HG03378 (cell line): ENCODE results near the gene LRBA.
"Not testable (repeated sequence)": the region's sequence is repeated elsewhere in the genome, so short reads cannot be mapped to it uniquely, and the experiment has no call there.

Experiments
- ATAC-seq: cut with Tn5 transposase; IDR thresholded peaks from one replicate; pipeline ENCODE4 v1.9.1; 2021; ENCODE audit warnings: mild to moderate bottlenecking, moderate library complexity; ENCODE audit not compliant: unreplicated experiment

The LRBA gene

GRCh38 chr4:150525321-150525868 is 489.7 kb downstream of the LRBA start:
- no peak for ATAC-seq

GRCh38 chr4:150518559-150518958 is 496.5 kb downstream of the LRBA start:
- ATAC-seq = peak; percentile 71

DNA sequence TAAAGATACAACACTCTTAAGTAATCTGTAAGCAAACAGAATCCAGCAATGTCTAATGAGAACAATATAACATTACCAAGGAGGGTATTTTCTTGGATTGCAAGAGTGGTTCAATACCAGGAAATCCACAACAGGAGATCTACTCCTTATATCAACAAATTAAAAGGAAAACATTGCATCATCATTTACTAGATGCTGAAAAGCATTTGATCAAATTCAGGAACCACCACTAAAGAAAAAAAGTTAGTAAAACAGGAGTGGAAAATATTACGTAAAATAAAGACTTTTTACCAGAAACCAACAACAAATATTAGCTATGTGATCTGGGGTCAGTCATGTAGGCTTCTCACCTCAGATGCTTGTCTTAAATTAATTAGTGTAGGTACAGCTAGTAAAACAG is 499.9 kb downstream of the LRBA start:
- ATAC-seq = no peak

- ATAC-seq = no peak
These were observed 500.4 kb downstream of the LRBA start for GRCh38 chr4:150514709-150515108.

DNA sequence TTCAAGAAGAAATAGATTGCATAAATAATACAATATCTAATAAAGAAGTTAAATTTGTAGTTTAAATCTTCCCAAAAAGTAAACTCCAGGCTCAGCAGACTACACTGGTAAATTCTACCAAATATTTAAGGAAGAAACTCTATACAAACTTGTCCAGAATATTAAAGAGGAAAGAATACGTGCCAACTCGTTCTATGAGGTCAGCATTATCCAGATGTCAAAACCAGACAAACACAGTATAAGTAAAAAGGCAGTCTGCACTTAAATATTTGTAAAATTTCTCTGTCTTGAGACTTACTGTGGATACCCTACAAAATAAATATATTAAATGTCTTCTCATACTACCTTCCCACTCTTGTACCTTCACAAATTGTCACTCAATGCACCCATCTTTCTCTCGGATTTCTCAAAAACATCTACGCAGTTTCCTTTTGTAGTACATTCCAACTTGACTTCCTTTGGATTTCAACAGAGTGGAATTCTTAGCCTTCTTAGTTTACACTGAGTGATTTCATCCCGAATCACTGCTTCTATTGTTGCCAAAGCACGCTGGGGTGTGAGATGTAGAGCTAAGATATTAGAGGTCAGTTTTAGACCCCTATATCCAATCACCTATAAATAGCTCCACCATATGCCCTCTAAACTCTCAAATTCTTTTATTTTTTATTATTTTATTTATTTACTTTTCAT is 504.8 kb downstream of the LRBA start:
- ATAC-seq = no peak

DNA sequence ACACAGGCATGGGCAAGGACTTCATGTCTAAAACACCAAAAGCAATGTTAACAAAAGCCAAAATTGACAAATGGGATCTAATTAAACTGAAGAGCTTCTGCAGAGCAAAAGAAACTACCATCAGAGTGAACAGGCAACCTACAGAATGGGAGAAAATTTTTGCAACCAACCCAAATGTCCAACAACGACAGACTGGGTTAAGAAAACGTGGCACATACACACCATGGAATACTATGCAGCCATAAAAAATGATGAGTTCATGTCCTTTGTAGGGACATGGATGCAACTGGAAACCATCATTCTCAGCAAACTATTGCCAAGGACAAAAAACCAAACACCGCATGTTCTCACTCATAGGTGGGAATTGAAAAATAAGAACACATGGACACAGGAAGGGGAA is 507.4 kb downstream of the LRBA start:
- not testable (repeated sequence) for ATAC-seq

DNA sequence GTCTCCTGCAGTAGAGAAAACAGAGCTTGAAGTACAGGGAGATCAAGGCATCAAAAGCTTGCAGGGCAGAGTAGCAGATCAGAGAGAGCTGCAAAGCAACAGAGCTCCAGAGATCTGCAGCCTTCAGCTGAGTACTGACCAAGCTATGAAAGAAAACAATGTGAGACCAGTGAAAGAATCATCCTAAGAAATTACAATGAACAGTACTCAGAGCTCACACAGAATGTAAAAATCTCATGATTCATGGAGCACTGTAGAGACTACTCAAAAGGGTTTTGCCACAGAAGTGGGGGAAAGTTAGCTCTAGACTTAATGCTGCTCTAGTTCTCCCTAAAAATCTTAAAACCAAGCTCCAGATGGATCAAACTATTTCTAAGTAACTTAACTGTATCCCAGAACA is 513.1 kb downstream of the LRBA start:
- no peak for ATAC-seq

DNA sequence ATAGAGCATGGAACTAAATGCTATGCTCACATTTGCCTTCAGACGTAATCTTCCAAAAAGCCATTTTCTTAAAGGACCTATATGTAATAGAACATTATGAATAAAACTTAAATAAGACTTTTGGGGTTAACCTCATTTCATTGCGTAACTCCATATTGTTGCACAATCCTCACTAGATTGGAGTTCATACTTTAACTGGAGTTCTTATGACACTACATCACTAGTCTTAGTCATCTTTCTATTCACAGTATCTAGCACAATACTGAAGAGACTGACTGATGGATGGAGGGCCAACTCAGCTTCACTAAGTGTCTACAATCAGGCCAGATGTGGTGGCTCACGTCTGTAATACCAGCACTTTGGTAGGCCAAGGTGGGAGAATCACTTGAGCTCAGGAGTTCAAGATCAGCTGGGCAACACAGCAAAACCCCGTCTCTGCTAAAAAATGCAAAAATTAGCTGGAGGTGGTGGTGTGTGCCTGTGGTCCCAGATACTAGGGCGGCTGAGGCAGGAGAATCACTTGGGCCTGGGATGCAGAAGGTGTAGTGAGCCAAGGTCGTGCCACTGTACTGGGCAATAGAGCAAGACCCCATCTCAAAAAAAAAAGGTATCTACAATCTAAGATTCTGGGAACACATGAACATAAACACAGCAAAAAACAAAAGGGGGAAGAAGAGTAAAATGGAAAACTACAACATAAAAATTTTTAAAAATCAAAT is 513.9 kb downstream of the LRBA start:
- ATAC-seq = no peak

DNA sequence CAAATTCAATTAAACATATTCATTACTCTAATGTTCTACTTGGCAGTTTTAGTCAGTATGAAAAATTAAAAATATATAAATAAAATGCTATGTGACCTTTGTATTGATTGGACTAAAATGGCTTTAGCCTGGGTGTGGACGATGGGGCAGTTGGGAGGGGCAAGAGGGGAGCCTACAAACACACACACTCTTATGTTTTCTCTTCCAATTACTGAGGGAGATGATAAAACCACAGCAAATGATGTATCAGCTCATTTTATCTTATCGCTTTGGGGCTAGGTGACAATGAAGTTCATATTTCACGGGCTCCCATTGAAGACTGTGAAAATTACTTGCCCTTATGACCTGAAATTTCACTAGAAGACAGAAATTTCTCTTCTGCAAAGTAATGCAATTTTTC is 517.5 kb downstream of the LRBA start:
- no peak for ATAC-seq

- ATAC-seq = no peak
These were observed 519.5 kb downstream of the LRBA start for GRCh38 chr4:150495550-150495949.

DNA sequence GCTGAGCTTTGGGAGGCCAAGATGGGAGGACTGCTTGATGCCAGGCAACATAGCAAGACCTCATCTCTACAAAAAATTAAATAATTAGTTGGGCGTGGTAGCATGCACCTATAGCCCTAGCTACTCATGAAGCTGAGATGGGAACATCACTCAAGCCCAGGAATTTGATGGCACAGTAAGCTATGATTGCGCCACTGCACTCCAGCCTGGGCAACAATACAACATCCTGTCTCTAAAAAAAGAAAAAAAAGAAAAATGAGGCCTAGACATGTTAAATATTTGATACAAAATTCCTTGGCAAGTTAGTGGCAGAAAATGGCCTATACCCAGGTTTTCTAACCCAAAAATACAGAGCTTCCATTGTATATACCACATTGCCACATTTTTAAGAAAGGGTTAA is 521.2 kb downstream of the LRBA start:
- ATAC-seq = no peak

- no peak for ATAC-seq
These were observed 523.7 kb downstream of the LRBA start for GRCh38 chr4:150491132-150492049.

DNA sequence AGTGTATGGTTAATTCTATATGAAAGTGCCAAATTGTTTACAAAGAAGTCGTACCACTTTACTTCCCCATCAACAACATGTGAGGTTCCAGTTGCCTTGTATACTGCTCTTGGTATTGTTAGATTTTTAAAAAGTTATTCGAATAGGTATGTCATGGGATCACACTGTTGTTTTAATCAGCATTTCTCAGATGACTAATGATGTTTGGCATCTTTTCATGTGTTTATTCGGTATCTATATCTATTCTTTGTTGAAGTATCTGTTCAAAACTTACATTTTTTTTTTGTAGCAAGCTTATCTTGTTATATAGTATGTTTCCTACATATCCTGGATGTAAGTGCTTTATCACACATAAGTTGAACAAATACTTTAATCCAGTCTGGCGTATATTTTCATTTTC is 532.5 kb downstream of the LRBA start:
- ATAC-seq = no peak

DNA sequence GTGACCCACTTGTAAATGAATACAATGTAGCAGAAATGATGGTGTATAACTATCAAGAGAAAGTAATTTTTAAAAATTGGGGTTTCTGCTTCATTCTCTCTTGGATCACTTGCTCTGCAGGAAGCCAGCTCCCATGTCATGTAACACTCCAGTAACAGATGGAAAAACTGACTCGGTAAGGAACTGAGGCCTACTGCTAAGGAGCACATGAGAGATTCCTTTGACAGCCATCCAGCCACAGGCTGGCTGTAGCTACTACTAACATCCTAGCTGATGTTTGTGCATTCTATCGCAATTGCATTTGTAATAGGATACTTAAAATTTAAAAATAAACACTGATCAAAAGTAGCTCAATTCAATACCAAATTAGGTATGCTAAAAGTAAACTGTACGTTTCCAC is 535.4 kb downstream of the LRBA start:
- no peak for ATAC-seq

DNA sequence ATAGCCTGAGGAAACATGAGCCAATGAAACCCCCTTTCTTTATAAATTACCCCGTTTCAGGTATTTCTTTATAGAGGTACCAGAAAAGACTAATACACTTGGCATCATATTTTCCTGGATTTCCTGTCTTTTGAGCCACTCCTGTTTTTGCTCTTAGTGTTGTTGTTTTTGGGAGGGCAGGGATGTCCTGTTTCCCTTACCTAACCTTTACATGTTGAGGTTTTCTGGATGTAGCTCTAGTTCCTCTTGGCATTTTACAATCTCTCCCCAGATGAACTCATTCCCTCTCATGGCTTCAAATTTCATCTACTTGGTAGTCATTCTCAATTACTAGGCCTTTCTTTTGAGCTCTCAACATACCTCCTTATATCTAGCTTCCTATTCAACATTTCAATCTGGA is 537.2 kb downstream of the LRBA start:
- ATAC-seq = no peak

DNA sequence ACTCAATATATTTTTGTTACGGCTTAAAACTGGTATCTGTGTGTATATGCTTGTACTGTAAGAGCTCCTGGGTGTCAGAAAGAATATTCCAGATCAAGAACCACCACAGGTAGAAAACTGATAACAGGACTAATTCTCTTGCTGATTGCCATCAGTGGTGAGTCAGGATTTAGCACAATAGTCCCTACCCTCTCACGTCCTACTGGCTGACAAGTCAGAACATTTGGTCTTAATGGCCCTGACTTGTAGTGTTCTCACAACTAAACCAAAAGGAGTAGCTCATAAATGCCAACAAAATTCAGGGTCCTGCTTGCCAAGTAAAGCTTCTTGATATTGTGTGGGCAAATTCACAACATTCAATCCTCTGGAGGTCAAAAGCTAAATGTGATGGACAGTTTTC is 538.3 kb downstream of the LRBA start:
- ATAC-seq = no peak

GRCh38 chr4:150475763-150476162 is 539.3 kb downstream of the LRBA start:
- ATAC-seq = no peak

GRCh38 chr4:150464523-150464922 is 550.6 kb downstream of the LRBA start:
- ATAC-seq = no peak

DNA sequence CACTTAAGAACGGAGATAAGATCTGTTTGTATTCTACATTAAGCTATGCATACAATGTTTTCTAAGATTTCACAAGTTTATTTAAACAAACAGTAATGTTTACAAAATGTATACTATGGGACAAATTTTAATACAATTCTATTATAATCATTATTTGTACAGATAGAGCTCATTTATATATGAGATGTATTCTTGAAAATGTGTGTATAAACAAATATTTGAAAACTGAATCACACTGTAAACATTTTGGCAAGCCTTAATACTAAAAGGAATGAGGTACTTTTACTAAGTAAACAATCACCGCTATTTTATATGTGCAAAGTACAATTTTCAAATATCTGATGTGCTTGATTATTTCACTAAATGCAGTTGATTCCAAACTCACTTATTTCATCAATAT is 552.3 kb downstream of the LRBA start:
- no peak for ATAC-seq

- no peak for ATAC-seq
These were observed 553.1 kb downstream of the LRBA start for GRCh38 chr4:150461957-150462356.

GRCh38 chr4:150457802-150458201 is 557.3 kb downstream of the LRBA start:
- no peak for ATAC-seq
